Lower leg skin (tissue), 3 donors: ENCODE results near the gene CAMTA2.

Source experiments
- POLR2A ChIP-seq, 2 donors: fragments of 450-650 bp; IDR thresholded peaks; one replicate each; pipeline ENCODE4 v1.6.1; 2016 to 2017; ENCODE audit warnings: antibody characterized with exemption in 2 of 2, mild to moderate bottlenecking in 1 of 2, moderate library complexity in 1 of 2
- TF ChIP-seq, protein P1 (sequence below), 3 donors: fragments of 450-650 bp; IDR thresholded peaks; one replicate each; pipeline ENCODE4 v1.5.1; 2016; ENCODE audit warnings: antibody characterized with exemption in 3 of 3, mild to moderate bottlenecking in 3 of 3, moderate library complexity in 2 of 3

DNA sequence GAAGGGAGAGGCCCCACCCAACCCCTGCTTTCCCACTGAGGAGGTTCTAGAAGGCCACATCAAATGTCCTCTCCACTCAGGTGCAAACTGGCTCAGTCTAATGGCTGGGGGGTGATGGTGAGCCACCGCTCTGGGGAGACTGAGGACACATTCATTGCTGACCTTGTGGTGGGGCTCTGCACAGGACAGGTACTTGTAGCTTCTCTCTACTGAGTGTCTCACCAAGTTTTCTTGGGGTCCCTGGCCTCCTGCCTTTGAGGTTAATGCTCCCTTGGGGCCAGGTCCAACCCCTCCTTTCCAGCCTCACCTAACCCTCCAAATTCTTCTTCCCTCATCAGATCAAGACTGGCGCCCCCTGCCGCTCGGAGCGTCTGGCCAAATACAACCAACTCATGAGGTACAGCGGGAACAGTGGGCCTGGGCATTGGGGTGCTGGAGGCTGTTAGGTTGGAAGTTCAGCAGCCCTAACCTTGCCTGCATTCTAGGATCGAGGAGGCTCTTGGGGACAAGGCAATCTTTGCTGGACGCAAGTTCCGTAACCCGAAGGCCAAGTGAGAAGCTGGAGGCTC lies 30.9 kb downstream of the CAMTA2 start:
- TF ChIP-seq, protein P1, sequence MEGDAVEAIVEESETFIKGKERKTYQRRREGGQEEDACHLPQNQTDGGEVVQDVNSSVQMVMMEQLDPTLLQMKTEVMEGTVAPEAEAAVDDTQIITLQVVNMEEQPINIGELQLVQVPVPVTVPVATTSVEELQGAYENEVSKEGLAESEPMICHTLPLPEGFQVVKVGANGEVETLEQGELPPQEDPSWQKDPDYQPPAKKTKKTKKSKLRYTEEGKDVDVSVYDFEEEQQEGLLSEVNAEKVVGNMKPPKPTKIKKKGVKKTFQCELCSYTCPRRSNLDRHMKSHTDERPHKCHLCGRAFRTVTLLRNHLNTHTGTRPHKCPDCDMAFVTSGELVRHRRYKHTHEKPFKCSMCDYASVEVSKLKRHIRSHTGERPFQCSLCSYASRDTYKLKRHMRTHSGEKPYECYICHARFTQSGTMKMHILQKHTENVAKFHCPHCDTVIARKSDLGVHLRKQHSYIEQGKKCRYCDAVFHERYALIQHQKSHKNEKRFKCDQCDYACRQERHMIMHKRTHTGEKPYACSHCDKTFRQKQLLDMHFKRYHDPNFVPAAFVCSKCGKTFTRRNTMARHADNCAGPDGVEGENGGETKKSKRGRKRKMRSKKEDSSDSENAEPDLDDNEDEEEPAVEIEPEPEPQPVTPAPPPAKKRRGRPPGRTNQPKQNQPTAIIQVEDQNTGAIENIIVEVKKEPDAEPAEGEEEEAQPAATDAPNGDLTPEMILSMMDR (IDR thresholded peaks at IDR 0.05) = no peak
- TF ChIP-seq POLR2A (IDR thresholded peaks at IDR 0.05) = no peak
